ENCODE results near the gene ERICH6B.
"Not testable (repeated sequence)": the region's sequence is repeated elsewhere in the genome, so short reads cannot be mapped to it uniquely, and the experiment has no call there.

The ERICH6B gene

DNA sequence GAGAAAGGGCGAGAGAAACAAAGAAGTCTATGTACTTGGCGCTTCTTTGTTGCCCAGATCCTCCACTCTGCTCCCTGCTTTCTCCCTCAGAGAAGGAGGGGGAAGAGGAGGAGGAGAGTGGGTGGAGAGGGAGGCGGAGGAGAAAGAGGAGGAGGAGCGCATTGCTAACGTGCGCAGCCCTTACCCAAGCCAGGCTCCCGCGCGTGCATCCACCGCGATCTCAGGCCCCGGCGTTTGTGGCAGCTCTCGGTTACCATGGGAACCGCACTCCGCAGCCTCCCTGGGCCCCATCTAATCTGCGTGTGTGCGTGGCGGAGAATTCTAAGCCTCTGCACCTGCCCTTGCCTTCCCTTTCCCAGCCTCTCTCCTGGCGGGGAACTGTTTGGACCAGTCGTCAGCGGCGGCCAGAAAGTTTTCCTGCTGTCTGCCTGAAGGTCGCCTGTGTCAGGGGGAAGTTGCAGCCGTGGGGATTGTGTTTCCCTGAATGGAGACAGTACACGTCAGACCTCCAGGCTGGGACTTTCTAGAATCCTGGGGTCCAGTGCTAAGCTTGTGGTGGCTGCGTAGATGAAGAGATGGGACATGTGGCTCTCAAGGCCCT is at the start of gene ERICH6B:
TSS of gene ERICH6B (minus strand) at position 239 of the 601 bp plus-strand sequence. CDS start 18,734 bp downstream, outside the sequence.
- DNase-seq, result no peak

DNA sequence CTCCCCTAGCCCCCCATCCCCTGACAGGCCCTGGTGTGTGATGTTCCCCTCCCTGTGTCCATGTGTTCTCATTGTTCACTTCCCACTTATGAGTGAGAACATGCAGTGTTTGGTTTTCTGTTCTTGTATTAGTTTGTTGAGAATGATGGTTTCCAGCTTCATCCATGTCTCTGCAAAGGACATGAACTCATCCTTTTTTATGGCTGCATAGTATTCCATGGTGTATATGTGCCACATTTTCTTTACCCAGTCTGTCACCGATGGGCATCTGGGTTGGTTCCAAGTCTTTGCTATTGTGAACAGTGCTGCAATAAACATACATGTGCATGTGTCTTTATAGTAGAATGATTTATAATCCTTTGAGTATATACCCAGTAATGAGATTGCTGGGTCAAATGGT is 47.4 kb upstream of the ERICH6B start:
- not testable (repeated sequence) for DNase-seq

DNA sequence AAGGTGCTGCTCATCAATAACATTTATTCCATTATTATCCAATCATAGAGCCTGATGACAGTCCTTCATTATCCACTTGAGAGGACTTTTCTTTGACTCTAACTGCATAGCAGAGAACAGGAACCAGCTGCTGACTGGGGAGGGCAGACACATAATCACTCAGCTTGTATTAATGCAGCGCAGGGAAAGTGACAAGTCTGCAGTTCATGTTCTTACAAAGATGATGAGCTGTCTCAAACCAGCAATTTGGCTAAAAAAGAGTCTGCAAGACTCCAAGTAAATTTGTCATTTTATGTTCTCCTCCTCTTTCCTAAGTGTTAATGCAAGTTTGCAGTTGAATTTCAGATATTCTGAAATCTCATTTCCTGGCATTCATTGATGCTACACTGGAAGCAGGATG is 46.6 kb upstream of the ERICH6B start:
- no peak for DNase-seq

DNA sequence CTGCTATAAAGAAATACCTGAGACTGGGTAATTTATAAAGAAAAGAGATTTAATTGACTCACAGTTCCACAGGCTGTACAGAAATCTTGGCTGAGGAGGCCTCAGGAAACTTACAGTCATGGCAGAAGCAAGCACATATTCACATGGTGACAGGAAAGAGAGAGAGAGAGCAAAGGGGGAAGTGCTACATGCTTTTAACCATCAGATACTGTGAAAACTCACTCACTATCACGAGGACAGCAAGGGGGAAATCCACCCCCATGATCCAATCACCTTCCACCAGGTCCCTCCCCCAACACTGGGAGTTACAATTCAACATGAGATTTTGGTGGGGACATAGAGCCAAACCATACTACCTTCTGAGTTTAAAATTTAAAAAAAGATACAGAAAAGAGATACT is 44.9 kb upstream of the ERICH6B start:
- not testable (repeated sequence) for DNase-seq

DNA sequence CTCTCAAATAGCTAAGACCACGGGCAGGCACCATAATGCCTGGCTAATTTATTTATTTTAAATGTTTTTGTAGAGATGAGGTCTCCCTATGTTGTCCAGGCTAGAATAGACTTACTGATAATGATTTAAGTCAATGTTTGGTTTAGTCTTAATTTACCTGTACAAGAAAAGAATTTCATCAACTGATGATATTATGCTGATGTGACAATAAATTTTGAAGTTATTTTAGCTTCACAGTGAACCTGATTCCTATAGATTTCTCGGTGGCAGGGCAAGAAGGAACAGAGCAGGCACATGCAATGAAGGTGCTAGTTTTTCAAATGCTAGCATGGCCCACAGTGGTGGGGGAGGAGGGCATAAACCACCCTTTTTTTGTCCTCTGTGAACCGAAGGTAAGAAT is 44.0 kb upstream of the ERICH6B start:
- DNase-seq, result no peak

DNA sequence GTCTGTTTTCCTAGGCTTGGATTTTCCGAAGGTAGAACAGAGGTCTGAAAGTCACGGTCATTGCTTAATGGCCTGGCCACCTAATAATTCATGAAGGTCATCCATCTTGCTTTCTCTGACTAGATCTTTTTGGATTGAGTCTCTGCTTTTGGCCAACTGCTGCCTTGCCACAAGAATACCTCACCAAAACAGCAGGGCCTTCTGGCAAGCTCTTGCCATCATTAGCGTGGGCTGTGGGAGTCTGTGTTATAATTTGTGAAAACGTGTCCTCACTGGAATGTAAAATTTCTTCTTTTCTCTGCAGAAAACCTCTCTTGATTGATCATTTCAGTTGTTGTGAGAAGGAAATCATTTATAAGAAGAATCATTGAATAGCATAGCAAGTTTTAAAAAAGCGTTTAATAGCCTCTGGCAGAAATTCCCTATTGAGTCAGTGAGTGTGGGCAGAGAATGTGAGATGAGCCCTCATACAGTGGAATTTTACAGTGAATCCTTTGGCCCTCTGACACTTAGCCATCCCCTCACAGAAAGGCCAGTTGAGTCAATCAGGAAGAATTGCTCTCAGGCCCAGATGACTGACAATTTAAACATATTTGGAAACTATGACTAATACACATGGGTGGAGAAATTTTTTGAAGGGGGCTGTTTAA is 43.2 kb upstream of the ERICH6B start:
- DNase-seq, result no peak

DNA sequence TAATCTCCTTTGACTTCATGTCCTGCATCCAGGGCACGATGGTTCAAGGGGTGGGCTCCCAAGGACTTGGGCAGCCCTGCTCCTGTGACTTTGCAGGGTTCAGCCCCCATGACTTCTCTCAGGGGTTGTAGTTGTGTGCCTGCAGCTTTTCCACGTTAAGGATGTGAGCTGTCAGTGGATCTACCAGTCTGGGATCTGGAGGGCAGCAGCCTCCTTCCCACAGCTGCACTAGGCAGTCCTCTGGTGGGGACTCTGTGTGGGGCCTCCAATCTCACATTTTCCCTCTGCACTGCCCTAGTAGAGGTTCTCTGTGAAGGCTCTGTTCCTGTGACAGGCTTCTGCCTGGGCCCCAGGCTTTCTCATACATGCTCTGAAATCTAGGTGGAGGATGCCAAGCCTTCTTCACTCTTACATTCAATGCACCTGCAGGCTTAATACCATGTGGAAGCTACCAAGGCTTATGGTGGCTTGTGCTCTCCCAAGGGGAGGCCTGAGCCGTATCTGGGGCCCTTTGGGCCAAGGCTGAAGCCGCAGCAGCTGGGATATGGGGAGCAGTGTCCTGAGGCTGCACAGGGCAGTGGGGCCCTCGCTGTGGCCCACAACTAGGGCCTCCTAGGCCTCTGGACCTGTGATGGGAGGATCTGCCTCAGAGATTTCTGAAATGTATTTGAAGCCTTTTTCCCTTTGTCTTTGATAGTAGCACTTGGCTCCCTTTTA is 39.3 kb upstream of the ERICH6B start:
- DNase-seq, result no peak

DNA sequence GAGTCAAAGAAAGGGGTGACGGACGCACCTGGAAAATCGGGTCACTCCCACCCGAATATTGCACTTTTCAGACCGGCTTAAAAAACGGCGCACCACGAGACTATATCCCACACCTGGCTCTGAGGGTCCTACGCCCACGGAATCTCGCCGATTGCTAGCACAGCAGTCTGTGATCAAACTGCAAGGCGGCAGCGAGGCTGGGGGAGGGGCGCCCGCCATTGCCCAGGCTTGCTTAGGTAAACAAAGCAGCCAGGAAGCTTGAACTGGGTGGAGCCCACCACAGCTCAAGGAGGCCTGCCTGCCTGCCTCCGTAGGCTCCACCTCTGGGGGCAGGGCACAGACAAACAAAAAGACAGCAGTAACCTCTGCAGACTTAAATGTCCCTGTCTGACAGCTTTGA is 29.7 kb upstream of the ERICH6B start:
- not testable (repeated sequence) for DNase-seq

DNA sequence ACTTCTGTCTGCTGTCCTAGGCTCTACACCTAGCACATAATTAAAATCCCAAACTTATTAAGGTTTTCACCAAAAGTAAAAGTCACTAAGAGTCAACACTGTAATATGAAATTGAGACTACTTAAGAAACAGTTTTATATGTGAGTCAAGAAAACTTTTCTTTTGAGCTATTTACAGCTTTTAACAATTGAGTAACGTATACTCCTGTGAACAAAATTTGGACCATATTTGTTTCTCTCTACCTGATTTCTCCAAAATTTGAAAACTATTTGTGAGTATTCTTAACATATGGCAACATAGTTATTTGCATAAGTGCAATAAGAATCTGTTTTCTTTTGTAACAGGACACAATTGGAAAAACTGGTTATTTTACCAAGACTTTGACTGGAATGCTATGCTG is 26.6 kb upstream of the ERICH6B start:
- DNase-seq, result not testable (repeated sequence)

DNA sequence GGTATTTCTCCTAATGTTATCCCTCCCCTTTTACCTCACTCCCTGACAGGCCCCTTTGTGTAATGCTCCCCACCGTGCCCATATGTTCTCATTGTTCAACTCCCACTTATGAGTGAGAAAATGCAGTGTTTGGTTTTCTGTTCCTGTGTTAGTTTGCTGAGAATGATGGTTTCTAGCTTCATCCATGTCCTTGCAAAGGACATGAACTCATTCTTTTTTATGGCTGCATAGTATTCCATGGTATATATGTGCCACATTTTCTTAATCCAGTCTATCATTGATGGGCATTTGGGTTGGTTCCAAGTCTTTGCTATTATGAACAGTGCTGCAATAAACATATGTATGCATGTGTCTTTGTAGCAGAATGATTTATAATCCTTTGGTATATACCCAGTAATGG is 19.8 kb upstream of the ERICH6B start:
- not testable (repeated sequence) for DNase-seq

DNA sequence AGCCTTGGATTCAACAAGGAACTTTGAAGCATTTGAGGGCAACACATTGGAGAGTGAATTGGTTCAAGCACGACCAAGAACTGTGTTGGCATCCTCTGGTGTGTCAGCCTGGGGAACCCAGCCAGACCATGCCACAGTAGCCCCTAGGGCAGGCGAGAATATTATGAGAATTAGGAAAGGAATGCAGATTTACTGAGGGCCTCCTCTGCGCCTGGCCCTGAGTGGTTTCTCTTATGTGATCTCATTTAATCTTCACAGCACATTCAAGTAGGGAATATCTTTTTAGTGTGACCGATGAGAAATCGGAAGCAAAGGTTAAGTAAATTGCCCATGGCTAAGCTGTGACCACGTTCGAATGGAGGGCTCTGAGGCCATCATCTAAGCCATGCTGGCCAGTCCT is 15.3 kb upstream of the ERICH6B start:
- no peak for DNase-seq

DNA sequence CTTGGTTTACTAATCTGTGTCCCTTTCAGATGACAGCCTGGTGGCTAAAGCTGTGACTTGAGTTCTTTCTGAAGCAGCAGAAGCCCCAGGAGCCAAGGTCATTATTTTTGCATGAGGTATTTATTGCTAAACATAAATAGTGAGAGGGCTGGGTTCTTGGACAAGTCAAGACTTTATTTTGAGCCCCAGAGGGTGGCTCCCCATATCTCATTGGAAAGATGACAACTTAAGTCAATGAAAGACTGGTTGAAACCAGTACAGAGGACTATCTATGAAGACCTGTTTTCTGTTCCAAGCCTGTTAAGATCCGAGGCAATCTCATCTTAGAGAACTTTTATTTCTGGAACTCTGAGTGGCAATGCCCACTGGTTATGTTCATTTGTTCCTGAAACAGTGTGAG is 14.4 kb upstream of the ERICH6B start:
- DNase-seq, result no peak

DNA sequence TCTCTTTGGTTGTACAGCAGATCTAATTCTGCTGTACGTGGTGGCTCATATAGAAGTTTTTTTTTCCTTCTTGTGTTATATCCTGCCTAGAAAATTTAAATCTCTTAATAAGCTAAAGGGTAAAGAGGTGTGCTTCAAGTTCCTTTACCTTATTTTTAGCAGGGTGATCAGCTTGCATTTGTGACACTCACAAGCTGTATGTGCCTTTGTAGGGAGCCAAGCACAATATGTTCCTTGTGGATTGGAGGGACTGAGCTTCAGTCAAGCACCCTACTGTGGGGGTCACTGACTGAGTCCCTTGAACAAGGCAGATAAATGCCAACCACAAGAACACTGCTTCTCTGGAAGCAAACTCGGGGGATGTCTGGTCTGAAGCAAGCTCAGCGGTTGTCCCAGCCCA is 12.6 kb upstream of the ERICH6B start:
- DNase-seq, result no peak

DNA sequence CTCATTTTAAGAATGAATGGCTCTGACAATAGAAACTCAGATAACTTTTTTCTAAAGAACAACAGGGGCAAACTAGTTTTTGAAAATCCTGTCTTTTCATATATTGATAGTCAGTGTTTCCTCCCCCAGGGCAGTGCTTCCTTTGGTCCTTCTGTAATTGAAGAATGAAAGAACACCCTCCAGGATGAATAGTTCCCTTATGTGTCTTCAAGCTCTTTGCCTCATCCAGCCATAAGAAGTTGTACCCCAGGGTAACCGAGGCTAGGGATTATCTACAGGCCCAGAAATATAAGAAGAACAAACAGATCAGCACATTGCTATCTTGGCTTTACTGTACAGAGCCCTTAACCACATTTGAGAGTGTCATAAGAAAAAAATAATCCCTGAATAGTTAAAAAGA is 12.1 kb upstream of the ERICH6B start:
- no peak for DNase-seq

DNA sequence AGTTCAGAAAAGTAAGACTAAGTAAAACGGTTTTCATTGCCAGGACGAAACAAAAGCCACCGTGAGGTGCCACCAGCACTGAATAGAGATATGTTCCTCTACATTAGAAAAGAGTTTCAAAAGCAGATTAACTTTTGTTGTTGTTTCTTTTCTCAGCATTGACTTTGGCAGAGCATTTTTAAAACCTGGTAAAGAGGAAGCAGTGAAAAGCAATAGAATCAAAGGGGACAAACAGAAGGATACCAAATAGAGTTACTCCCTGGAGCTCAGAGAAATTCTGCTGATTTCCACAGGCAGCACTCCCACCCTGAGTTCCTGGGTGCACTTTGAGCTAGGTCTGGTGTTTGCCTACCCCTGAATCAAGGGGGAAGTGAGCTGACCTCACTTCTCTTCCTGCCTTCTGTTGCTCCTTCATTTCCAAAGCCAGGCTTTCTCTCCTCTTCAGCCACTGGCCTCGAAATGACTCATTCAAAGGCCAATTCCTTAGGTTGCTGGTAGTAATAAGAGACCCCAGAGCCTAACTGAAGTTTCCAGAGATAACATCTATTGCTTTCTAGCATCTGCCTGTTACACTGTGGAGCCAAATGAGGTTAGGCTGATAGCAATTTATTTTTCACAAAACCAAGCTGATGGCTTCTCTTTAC is 11.3 kb upstream of the ERICH6B start:
- no peak for DNase-seq

DNA sequence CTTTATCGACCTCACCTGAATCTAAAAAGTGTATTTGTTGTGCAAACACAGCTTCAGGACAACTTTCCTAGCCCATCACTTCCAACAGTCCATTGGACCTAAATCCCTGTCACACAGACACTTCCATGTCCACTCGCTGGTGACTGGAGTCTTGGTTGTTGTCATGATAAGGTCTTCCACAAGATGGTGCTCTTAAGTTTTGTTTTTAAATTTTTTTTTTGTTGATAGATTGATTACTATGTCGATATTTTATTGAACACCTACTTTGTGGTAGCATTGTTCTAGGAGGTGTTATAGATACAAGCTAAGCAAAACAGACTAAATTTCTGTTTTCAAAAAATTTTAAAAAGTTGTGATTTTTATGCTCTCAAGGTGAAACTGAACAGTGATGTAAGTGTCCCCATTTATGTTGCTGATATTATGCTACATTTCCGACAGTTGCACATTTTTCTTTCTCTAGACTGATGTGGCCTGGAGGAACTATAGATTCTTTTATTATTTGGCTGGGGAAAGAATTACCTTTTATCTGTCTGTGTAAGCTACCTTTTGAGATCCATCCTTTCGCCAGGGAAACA is 8.1 kb upstream of the ERICH6B start:
- no peak for DNase-seq

DNA sequence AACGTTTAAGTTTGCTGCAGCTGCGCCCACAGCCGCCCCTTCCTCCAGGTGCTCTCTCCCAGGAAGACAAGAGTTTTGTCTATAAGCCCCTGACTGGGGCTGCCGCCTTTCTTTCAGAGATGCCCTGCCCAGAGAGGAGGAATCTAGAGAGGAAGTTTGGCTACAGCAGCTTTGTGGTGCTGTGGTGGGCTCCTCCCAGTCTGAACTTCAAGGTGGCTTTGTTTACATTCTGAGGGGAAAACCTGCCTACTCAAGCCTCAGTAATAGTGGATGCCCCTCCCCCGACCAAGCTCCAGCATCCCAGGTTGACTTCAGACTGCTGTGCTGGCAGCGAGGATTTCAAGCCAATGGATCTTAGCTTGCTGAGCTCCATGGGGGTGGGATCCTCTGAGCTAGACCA is 6.4 kb upstream of the ERICH6B start:
- no peak for DNase-seq

DNA sequence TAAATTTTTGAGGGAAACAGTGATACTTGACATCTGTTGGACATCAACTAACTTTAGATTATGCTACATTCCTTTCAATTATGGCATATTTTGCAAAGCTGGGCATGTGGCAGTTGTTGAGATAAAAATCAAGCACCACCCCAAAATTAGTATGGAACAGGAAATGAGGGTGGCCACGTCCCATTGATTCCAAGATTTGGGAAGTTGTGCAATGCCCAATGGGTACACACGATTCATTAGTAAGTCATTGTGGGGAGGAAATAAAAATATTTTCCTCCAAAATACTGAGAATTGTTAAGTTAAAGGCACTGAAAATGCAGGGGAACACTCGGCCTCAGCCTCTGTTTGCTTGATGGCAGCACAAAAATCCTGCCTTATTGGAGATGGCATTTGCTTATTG is 7.6 kb downstream of the ERICH6B start:
- DNase-seq, result no peak

DNA sequence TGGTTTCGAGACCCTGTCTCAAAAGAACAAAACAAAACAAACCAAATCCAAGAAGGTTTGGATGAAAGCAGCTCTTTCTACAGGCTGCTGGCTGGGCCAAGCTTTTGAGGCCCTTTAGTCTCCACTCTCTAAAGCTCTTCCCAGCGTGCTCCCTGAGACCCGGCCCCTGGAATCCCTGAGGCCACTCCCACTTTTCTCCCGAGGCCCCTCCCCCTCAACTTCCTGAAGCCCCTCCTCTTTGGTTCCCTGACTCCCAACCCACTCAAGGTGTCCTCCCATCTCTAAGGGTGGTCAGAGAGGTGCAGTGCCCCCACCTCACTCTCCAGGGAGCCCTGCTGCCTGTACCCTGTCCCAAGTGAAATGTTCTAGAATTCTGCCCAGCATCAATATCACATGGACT is 10.6 kb downstream of the ERICH6B start:
- DNase-seq, result no peak

DNA sequence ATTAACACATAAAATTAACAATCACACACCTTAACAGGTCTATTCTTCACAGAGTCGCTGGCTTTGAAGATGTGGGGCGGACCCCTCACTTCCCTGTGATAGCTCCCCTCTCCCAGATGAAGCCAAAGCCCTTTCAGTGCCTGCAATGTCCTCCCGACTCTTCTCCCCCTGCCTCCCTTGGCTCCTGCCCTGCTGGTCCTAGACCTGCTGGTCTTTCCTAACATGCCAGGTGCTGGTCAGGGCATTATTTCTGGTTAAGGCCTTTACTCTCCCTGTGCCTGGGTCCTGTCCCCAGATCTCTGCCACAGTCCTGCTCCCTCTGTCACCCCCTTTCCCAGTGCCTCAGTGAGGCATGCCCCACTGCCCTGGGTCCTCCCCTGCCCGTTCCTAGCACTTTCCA is 12.2 kb downstream of the ERICH6B start:
- DNase-seq, result no peak

DNA sequence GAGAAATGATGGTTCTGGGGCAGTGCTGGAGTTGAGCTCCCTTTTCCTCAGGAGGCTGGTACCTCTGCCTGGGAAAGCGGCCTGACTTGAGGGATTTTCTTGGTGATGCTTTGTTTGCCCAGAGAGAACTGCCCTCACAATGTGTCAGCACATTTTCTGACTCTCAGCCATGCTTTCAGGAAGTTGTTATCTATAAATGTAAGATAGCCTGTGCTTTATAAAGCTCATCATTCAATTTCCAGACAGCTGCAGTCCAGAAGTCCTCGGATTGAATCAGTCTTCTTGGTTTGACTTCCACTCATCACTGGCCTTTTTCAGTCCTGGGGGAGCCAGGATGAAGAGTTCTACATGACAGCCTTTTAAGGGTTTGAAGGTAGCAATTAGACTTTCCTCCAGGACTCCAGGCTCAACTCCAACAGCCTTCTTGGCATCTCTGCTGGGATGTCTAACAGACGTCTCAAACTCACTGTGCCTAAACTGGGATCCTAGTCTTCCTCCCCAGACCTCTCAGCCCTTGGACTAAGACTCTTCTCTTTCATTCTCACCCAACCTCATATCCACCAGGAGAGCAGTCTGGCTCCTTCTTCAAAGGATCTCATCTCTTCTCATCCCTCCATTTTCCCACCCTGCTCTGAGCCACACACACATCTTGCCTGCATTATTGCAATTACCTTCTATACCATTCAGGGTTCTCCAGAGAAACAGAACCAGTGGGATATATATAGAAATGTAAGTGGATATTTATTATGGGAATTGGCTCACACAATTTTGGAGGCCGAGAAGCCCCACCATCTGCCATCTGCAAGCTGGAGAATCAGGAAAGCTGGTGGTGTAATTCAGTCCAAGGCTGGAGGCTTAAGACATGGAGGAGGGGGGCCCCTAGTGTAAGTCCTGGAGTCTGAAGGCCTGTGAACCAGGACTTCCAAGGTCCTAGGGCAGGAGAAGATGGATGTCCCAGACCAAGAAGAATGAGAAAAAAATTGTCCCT is 13.1 kb downstream of the ERICH6B start:
- no peak for DNase-seq

DNA sequence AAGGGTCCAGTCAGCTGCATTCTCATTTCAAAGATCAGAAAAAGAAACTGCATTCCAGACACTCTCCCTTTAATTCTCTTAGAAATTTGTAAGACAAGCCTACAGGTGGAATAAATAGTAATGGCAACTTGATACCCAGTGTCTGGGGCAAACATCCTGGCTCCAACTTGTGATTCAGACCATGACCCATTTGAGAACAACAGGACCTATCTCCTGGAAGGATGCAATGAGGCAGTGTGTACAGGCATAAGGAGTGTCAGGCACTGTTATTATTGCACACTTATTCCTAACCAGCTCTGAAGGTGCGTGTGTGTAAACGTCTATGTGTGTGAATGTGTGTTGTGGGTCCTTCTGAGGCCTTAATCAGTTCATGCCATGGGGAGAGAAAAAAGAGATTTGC is 13.9 kb downstream of the ERICH6B start:
- no peak for DNase-seq
